ACC112 (cell line): ENCODE data around the gene OCA2.
"Not testable (repeated sequence)": the region's sequence is repeated elsewhere in the genome, so short reads cannot be mapped to it uniquely, and the experiment has no call there.

Source experiments
- H2AFZ ChIP-seq: fragments of 200-600 bp; sonication (generic); one replicate; pipeline ENCODE4 v1.6.0; 2017; ENCODE audit warnings: antibody characterized with exemption, low read length; ENCODE audit not compliant: unreplicated experiment
- H3K27ac ChIP-seq: fragments of 200-600 bp; sonication (generic); 2 replicates; pipeline ENCODE4 v1.5.1; 2014; ENCODE audit warnings: low read depth, mild to moderate bottlenecking, antibody characterized with exemption, low read length, moderate library complexity
- H3K27me3 ChIP-seq: fragments of 200-600 bp; sonication (generic); 2 replicates; pipeline ENCODE4 v1.6.1; 2014; ENCODE audit warnings: mild to moderate bottlenecking, antibody characterized with exemption, low read length, moderate library complexity, mixed read lengths; ENCODE audit not compliant: insufficient read depth
- H3K36me3 ChIP-seq: fragments of 200-600 bp; sonication (generic); 2 replicates; pipeline ENCODE4 v1.6.1; 2016; ENCODE audit warnings: mild to moderate bottlenecking, antibody characterized with exemption, low read length, moderate library complexity, mixed read lengths; ENCODE audit not compliant: insufficient read depth
- H3K4me1 ChIP-seq: fragments of 200-600 bp; sonication (generic); one replicate; pipeline ENCODE4 v1.6.1; 2016; ENCODE audit warnings: low read length, mixed read lengths; ENCODE audit not compliant: insufficient read depth, unreplicated experiment, control insufficient read depth
- H3K4me3 ChIP-seq: fragments of 200-600 bp; sonication (generic); 2 replicates; pipeline ENCODE4 v1.5.1; 2014; ENCODE audit warnings: mild to moderate bottlenecking, low read depth, low read length
- H3K79me2 ChIP-seq: fragments of 200-600 bp; sonication (generic); one replicate; pipeline ENCODE4 v1.6.0; 2016; ENCODE audit warnings: low read length; ENCODE audit not compliant: control insufficient read depth, unreplicated experiment, insufficient read depth

Gene OCA2

DNA sequence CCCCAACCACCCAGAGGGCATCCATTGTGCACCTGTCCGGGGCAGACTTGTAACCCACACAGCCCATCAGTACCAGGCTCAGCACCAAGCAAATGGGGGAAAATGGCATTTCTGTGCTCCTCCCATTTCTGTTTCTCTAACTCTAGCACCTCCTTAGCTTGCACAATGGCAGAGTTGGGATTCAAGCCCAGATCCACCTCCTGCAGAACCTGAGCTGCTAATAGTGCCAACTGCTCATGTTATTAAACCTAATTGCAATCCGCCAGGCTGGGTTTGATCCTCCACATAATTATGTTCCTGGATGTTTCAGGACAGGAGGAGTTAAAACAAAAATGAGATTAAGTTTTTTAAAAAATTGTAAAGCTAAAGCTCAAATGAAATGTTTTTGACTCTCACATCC is 235.0 kb downstream of the OCA2 start:
- Histone ChIP-seq H3K79me2 (no peaks in the 10 kb centered on the region), H2AFZ (no peak overlapping the region), H3K27ac (no peak overlapping the region), H3K4me3 (no peak overlapping the region), H3K27me3 (no peaks in the 10 kb centered on the region), H3K4me1 (no peaks in the 10 kb centered on the region), H3K36me3 (no peaks in the 10 kb centered on the region)

DNA sequence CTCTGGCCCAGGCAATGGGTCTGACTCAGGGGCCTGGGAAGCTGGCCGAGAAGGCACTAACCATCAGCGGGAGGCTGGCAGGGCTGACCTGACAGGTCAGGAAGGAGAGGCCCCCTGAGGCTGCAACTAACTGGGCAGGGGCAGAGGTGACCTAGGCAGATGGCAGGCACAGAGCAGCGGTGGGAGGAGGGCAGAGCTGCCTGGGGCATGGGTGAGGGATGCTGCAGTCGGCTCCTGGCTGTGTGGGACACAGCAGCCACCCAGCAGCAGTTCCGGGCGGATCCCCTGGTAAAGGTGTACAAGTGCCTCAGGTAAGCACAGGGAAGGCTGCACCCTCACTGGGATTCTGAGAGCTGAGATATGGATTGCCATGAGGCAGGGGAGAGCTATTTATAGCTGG is 236.1 kb downstream of the OCA2 start:
- H3K27ac ChIP-seq: no peak overlapping the region
- no peaks in the 10 kb centered on the region for H3K4me1 ChIP-seq

DNA sequence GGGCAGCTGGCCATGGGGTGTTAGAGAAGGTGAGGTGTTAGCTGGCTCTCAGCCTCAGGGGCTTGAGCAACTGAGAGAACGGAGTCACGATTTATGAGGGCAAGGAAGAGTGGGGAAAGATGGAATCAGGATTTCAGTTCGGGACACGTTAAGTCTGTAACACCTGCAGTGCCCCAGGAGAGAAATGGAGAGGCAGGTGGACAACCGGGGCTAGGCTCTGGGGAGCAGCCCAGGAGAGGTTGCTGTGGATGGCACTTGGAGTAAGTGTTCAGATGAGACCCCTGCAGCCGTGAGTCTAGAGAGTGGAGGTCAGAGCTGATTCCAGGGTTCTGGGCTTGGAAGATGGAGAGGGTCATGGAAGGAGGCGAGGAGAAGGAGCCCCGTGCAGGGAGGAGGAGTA is 237.9 kb downstream of the OCA2 start:
- H3K27ac ChIP-seq: no peak overlapping the region
- H3K4me3 ChIP-seq: no peak overlapping the region
- no peak overlapping the region for H2AFZ ChIP-seq
- no peaks in the 10 kb centered on the region for H3K36me3 ChIP-seq
- no peaks in the 10 kb centered on the region for H3K4me1 ChIP-seq
- no peaks in the 10 kb centered on the region for H3K27me3 ChIP-seq
- no peaks in the 10 kb centered on the region for H3K79me2 ChIP-seq

More for the DNA sequence above, 236.1 kb downstream of the OCA2 start:
- no peak overlapping the region for H2AFZ ChIP-seq
- H3K4me3 ChIP-seq: no peak overlapping the region
- H3K79me2 ChIP-seq: no peaks in the 10 kb centered on the region
- no peaks in the 10 kb centered on the region for H3K36me3 ChIP-seq
- H3K27me3 ChIP-seq: no peaks in the 10 kb centered on the region

DNA sequence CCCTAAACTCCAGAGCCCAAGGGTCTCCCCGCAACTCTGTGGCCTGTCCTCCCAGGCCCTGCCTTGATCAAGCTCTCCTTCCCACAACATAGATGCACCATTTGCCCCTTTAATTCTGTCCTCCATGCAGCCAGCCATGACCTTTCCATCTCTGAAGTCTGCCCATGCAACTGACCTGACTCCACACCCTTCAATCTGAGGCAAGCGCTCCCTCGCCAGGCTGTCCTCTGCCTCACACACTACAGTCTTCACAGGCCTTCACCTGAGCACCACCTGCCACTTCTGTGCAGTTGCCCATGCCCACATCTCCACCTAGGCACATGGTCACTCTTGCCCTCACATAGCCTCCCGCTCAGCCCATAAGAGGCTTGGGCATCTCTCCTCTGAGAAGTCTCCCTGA is 244.0 kb downstream of the OCA2 start:
- Histone ChIP-seq H2AFZ (no peak overlapping the region), H3K79me2 (no peaks in the 10 kb centered on the region), H3K4me3 (no peak overlapping the region), H3K4me1 (no peaks in the 10 kb centered on the region), H3K27me3 (no peaks in the 10 kb centered on the region), H3K27ac (no peak overlapping the region), H3K36me3 (no peaks in the 10 kb centered on the region)

DNA sequence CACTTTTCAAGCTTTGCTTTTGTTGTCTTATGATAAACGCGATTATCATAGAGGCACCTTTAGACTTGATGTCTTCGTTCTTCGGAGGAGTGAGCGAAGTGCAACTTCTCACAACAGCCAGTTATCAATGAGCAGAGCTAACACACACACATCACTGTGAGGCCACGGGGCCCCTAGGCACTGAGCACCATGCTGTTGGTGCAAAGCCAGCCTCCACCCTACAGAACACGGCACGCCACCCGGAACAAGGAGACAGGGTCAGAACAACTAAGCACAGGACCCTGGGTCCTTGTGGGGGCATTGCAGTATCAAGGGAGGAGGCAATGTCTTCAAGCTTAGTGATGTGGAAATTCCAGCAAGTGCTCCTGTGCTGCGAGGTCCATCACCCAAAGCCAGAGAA is 244.5 kb downstream of the OCA2 start:
- no peak overlapping the region for H3K4me3 ChIP-seq
- H3K4me1 ChIP-seq: no peaks in the 10 kb centered on the region
- no peaks in the 10 kb centered on the region for H3K27me3 ChIP-seq
- H3K36me3 ChIP-seq: no peaks in the 10 kb centered on the region
- no peak overlapping the region for H3K27ac ChIP-seq
- no peak overlapping the region for H2AFZ ChIP-seq
- H3K79me2 ChIP-seq: no peaks in the 10 kb centered on the region

DNA sequence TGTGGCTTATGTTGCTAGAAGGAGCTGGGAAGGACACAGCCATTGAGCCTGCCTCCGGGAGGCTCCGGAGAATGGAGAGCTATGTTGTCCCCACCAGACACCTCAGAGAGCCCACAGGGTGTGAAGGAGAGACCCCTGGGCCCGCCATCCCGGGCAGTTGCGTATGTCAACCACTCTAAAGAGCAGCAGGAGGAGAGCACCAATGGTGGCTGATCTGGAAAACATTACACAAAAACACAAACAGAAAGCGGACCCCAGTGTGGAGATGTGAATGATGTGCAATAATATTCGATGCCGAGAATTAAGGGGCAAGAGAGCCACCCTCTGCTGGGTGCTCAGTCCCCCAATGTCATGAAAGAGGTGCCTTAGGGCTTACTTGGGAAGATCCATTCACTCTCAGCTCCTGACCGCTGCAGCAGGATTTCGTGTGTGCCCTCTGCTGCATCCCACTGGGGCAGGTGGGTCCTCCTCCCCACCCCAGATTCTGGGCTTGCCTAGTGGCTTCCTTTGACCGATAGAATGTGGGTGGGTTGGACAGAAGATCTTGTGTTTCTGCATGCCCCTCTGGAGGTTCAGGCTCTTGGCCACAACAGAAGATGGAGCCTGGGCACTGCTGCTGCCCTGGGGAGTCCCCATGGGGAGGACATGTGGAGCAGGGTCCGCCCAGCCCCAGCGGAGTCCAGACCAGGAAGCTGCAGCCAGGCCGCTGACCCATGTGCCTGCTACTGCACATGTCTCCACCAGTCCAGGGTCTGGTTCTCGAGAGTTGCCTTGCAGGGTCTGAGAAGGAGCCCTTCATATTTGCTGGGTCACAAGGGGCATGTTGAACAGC is 245.3 kb downstream of the OCA2 start:
- no peaks in the 10 kb centered on the region for H3K4me1 ChIP-seq
- no peaks in the 10 kb centered on the region for H3K36me3 ChIP-seq

DNA sequence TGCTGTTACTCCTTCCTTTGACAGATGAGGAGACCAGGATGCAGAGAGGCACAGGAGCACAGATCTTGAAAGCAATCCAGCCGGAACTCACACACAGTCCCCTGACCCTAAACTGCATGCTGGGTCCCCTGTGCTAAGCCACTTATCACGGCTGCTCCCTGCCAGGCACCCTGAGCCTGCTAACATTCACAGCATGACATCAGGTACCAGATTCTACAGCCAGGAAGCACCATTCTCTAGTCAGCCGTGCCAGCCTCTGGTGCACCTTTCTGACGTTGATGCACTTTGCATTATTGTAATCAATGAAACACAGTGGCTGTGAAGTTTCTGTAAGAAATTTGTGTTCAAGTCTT is 247.3 kb downstream of the OCA2 start:
- H3K4me3 ChIP-seq: no peak overlapping the region
- H3K36me3 ChIP-seq: no peaks in the 10 kb centered on the region
- H3K27me3 ChIP-seq: no peaks in the 10 kb centered on the region
- H3K79me2 ChIP-seq: no peaks in the 10 kb centered on the region
- no peak overlapping the region for H2AFZ ChIP-seq
- no peaks in the 10 kb centered on the region for H3K4me1 ChIP-seq
- H3K27ac ChIP-seq: no peak overlapping the region

More for the DNA sequence above, 245.3 kb downstream of the OCA2 start:
- no peaks in the 10 kb centered on the region for H3K79me2 ChIP-seq
- H2AFZ ChIP-seq: no peak overlapping the region
- no peaks in the 10 kb centered on the region for H3K27me3 ChIP-seq
- no peak overlapping the region for H3K27ac ChIP-seq
- no peak overlapping the region for H3K4me3 ChIP-seq

DNA sequence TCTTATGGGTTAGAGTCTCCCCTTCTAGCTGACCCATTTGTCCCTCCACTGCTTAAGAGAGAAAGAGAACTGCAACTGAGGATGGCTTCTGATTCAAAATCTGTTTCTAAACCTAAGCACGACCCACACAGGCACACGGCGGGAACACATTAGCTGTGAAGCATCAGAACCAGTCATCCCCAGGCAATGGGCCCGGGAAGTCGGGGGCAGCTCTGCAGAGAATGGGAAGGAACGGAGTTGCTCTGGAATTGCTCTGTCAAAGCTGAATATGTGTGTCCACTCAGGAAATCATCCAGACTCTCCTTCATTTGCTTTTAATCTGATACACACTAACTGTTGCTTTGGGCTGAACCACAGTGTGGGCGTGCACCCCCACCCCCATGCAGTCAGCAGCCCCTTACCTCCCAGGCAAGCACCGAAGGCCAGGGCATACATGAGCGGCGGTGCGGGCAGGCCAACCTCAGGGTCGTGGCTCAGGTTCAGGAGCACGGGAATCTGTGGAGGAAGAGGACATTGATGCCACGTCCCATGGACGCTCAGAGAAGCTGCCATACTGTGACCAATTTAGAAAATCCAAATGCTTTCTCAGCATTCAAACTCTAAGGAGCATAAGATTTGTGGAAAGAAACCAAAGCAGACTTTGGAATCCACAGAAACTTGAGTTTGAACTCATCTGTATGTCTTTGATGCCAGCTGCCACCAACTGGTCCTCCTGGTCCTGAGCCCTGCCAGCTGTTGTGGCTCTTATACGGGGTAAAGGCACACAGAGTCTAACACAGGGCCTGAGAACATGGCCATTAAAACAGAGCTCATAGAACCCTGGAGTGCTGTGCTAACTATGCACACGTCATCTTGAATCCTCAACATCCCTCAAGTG is 247.9 kb downstream of the OCA2 start:
- Histone ChIP-seq H3K79me2 (no peaks in the 10 kb centered on the region), H3K27me3 (no peaks in the 10 kb centered on the region), H3K27ac (no peak overlapping the region), H2AFZ (no peak overlapping the region), H3K36me3 (no peaks in the 10 kb centered on the region), H3K4me3 (no peak overlapping the region), H3K4me1 (no peaks in the 10 kb centered on the region)

DNA sequence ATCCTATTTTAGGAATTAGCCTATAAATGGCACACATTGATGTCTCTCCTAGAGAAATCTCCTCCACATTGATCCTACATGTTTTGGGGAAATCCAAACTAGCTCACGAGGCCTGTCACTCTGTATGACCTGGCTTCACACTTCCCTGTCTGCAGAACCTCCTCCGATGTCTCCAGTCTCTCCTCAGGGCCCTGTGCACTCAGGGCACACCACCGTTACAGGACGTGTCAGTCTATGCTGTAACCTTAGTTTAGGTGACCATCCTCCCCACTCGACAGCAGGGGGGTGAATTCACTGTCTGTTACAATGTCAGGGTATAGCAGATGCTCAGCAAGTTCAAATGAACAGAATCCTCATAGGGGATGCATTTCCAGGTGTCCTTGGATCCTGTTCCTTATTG is 249.1 kb downstream of the OCA2 start:
- Histone ChIP-seq H3K4me1 (no peaks in the 10 kb centered on the region), H3K79me2 (no peaks in the 10 kb centered on the region), H2AFZ (no peak overlapping the region), H3K36me3 (no peaks in the 10 kb centered on the region), H3K27ac (no peak overlapping the region), H3K27me3 (no peaks in the 10 kb centered on the region), H3K4me3 (no peak overlapping the region)

DNA sequence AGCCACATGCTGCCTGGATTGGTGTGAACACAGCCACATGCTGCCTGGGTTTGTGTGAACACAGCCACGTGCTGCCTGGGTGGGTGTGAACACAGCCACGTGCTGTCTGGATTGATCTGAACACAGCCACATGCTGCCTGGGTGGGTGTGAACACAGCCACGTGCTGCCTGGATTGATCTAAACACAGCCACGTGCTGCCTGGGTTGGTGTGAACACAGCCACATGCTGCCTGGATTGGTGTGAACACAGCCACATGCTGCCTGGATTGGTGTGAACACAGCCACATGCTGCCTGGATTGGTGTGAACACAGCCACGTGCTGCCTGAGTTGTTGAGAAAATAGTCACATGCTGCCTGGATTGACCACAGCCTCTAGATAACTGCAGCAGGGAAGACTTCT is 250.2 kb downstream of the OCA2 start:
- H3K79me2 ChIP-seq, H3K36me3 ChIP-seq, H3K27me3 ChIP-seq, H2AFZ ChIP-seq, H3K27ac ChIP-seq, H3K4me1 ChIP-seq, H3K4me3 ChIP-seq: not testable (repeated sequence)
